ENCODE results near the gene CHL1. TPM values are rescaled to one million over a fixed set of nuclear protein-coding genes. Genes with fewer than 3 reads are reported as not detected.

The CHL1 gene
- total RNA-seq, 2 experiments from 2014 or later = not detected

DNA sequence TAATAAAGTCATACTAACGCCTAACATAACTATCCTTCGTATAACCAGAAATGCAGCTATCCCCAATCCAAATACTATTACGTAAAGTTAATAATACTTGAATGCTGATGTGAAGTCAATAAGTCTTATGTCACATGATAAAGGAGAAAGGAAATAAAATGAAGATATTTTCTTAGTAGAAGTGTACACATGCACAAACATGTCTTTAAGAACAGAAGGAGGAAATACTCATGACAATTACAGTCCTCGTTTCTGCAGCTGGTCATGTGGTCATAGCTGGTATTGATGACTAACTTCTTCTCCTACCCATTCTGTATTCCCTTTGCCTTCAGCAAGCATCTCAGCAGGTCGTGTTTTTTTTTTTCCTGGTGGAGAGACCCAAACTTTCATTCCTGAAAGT lies 244.3 kb downstream of the CHL1 start:
- no peak for DNase-seq
- no peak for ATAC-seq
- Mint-ChIP-seq H3K27me3 (no peaks in the 10 kb centered on the region), H3K4me1 (no peaks in the 10 kb centered on the region), H3K9me3 (ENCODE audit: low read depth) (peaks cover 6% of the 10 kb centered on the region), H3K4me3 (no peak overlapping the region), H3K36me3 (no peaks in the 10 kb centered on the region), H3K27ac (no peak overlapping the region)
- CTCF ChIA-PET = no interaction called here

DNA sequence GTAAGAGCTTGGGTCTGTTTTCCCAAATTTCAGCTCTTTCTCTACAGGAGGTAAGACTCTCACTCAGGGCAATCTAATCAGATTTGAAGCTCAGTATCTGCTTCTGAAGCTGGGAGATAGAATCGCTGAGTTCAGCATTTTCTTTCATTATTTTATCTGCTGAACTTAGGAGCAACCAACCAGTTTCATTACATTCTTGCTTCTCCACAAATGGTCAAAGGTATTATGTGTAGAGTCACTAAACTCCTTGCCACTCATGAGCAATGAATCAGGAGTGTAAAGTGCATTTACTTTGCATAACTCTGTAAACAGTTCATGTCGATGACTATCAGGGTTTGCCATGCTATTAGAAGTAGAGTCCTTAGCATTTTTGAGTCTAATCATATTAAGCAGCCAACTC lies 249.4 kb downstream of the CHL1 start:
- DNase-seq (no peak), ATAC-seq (no peak)
- Mint-ChIP-seq H3K4me1 (no peaks in the 10 kb centered on the region), H3K36me3 (no peaks in the 10 kb centered on the region), H3K4me3 (no peak overlapping the region), H3K27me3 (no peaks in the 10 kb centered on the region), H3K27ac (no peak overlapping the region), H3K9me3 (ENCODE audit: low read depth) (peaks cover 3% of the 10 kb centered on the region)
- CTCF ChIA-PET = no interaction called here

DNA sequence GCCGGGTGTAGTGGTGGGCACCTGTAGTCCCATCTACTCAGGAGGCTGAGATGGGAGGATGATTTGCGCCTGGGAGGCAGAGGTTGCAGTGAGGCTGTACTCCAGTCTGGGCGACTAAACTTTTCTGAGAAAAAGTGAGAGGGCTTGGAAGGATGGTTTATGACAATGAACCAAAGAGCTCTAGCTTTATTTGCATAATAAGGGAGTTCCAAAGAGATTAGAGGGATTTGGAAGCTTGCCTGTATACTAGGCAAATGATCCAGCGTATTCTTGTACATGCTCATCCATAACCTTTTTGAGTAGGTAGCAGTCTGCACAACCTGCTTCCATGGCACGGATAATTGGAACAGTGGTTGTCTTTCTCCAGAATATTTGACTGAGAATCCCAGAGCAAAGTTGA lies 251.1 kb downstream of the CHL1 start:
- no peaks in the 10 kb centered on the region for H3K36me3 Mint-ChIP-seq
- H3K27me3 Mint-ChIP-seq = no peaks in the 10 kb centered on the region
- CTCF ChIA-PET = no interaction called here
- H3K4me3 Mint-ChIP-seq = no peak overlapping the region
- DNase-seq (no peak), ATAC-seq (no peak)
- H3K27ac Mint-ChIP-seq = no peak overlapping the region
- no peaks in the 10 kb centered on the region for H3K4me1 Mint-ChIP-seq
- peaks cover 3% of the 10 kb centered on the region for H3K9me3 Mint-ChIP-seq (ENCODE audit: low read depth)

- CTCF ChIA-PET = no interaction called here
- ATAC-seq (no peak), DNase-seq (no peak)
- Mint-ChIP-seq H3K4me3 (no peak overlapping the region), H3K9me3 (ENCODE audit: low read depth) (peaks cover 3% of the 10 kb centered on the region), H3K36me3 (no peaks in the 10 kb centered on the region), H3K27ac (no peak overlapping the region), H3K4me1 (no peaks in the 10 kb centered on the region), H3K27me3 (no peaks in the 10 kb centered on the region)
Measured at GRCh38 chr3:449711-450110, 253.1 kb downstream of the CHL1 start.

- DNase-seq = no peak
- Mint-ChIP-seq H3K4me3 (no peak overlapping the region), H3K27me3 (no peaks in the 10 kb centered on the region), H3K27ac (no peak overlapping the region), H3K4me1 (no peaks in the 10 kb centered on the region), H3K36me3 (no peaks in the 10 kb centered on the region), H3K9me3 (ENCODE audit: low read depth) (peaks cover 3% of the 10 kb centered on the region)
- CTCF ChIA-PET = no interaction called here
- no peak for ATAC-seq
Measured at GRCh38 chr3:452221-452620, 255.7 kb downstream of the CHL1 start.

- CTCF ChIA-PET = no interaction called here
- DNase-seq (no peak), ATAC-seq (no peak)
- Mint-ChIP-seq H3K27ac (no peak overlapping the region), H3K9me3 (ENCODE audit: low read depth) (peaks cover 3% of the 10 kb centered on the region), H3K36me3 (no peaks in the 10 kb centered on the region), H3K4me3 (no peak overlapping the region), H3K4me1 (no peaks in the 10 kb centered on the region), H3K27me3 (no peaks in the 10 kb centered on the region)
Measured at GRCh38 chr3:453106-453505, 256.5 kb downstream of the CHL1 start.

DNA sequence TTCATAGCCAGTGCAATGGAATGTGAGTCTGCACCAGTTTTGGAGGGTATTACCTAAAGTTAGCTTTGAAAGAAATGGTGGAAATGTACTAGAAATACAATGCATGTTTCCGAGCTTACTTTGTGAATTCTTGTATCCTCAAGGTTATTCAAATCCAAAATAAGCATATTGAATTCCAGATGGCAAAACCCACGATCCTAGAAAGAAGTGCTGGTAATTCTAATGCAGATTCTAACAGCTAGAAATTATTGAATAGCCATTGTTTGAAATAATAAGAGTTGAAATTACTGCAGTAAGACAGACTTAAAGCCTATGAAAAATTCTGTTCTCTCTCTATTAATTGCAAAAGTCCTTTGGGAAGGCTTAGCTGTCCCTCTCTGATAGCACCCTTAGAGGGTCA lies 258.4 kb downstream of the CHL1 start:
- Mint-ChIP-seq H3K36me3 (no peaks in the 10 kb centered on the region), H3K9me3 (ENCODE audit: low read depth) (no peaks in the 10 kb centered on the region), H3K27me3 (no peaks in the 10 kb centered on the region), H3K27ac (no peak overlapping the region), H3K4me3 (no peak overlapping the region), H3K4me1 (no peaks in the 10 kb centered on the region)
- ATAC-seq (no peak), DNase-seq (no peak)
- CTCF ChIA-PET = no interaction called here

DNA sequence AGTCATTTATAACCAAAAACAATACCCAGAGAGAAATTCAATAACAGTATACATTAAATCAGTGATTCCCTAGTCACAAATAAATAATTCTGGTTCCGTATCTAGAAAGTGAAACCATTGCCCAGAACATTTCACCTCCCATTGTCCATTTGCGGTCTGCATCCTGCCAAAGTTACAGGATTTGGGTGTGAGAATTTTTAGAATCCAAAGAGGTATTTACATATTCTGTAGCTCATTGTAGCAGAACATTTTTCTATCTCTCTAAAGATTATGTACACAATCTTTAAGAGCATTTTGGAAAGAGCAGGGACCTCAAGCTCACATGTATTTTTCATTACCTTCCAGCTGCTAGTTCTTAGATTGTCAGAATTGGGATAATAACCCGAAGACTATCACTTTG lies 261.6 kb downstream of the CHL1 start:
- Mint-ChIP-seq H3K27me3 (no peaks in the 10 kb centered on the region), H3K9me3 (ENCODE audit: low read depth) (no peaks in the 10 kb centered on the region), H3K27ac (no peak overlapping the region), H3K4me3 (no peak overlapping the region), H3K4me1 (no peaks in the 10 kb centered on the region), H3K36me3 (no peaks in the 10 kb centered on the region)
- no peak for ATAC-seq
- CTCF ChIA-PET = no interaction called here
- no peak for DNase-seq

DNA sequence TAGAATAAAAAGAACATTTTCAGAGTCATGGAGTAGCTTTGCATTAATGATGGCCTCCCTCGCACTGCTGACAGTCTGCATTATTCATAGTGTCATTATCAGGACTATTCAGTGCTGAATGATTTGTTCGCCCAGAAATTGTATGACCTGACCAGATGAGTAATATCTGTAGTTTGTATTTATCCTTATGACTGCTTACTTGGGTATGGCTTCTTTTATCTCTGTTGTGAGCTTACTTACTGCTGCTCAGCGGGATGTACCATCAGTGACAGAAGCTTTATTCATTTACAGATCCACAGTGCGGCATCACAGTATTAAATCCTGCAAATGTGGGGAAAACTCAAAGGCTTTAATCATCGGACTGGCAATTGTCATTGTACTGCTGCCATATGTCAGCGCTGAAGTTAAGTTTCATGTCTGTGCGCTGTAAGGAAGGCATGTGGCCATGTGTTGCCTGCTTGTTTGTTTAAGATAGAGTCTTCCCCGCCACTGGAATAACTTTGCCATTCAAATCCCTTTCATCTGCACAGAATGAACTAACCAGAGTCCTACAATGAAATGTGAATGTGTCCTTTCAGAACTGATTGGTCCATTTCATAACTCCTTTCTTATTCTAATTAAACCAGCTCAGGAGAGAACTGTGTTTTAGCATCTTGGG lies 262.2 kb downstream of the CHL1 start:
- CTCF ChIA-PET = no interaction called here
- ATAC-seq (no peak), DNase-seq (no peak)
- H3K9me3 Mint-ChIP-seq (ENCODE audit: low read depth) = no peaks in the 10 kb centered on the region
- H3K4me1 Mint-ChIP-seq = no peaks in the 10 kb centered on the region
- H3K27me3 Mint-ChIP-seq = no peaks in the 10 kb centered on the region
- no peak overlapping the region for H3K4me3 Mint-ChIP-seq
- H3K27ac Mint-ChIP-seq = no peak overlapping the region
- no peaks in the 10 kb centered on the region for H3K36me3 Mint-ChIP-seq
